Measurements from ENCODE around the gene CCDC87.

DNA sequence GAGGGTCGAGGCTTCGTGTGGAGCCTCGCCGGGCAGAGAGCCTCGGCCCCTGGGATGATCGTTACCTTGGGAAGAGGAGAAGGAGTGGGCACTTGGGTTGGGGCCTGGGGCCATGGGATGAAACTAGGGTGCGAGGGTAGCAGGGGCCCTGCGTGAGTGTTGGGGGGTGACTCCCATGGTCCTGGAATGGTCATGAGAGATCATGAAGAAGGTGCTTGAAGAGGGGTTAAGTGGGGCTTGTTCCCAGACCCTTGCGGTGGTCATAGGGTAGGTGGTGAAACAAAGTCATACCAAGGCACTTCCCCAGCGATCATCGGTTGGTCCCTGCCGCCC is 406 bp upstream of the CCDC87 start:
- TF ChIP-seq, protein P1, sequence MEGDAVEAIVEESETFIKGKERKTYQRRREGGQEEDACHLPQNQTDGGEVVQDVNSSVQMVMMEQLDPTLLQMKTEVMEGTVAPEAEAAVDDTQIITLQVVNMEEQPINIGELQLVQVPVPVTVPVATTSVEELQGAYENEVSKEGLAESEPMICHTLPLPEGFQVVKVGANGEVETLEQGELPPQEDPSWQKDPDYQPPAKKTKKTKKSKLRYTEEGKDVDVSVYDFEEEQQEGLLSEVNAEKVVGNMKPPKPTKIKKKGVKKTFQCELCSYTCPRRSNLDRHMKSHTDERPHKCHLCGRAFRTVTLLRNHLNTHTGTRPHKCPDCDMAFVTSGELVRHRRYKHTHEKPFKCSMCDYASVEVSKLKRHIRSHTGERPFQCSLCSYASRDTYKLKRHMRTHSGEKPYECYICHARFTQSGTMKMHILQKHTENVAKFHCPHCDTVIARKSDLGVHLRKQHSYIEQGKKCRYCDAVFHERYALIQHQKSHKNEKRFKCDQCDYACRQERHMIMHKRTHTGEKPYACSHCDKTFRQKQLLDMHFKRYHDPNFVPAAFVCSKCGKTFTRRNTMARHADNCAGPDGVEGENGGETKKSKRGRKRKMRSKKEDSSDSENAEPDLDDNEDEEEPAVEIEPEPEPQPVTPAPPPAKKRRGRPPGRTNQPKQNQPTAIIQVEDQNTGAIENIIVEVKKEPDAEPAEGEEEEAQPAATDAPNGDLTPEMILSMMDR (IDR thresholded peaks at IDR 0.05): no peak
- no peak for TF ChIP-seq EZH2 (IDR thresholded peaks at IDR 0.05)
